Measurements from ENCODE around the gene FUT8.
A peak's percentile ranks its signal among the peaks of the same experiment; 100 is the strongest.
"Not testable (repeated sequence)": the region's sequence is repeated elsewhere in the genome, so short reads cannot be mapped to it uniquely, and the experiment has no call there.

The FUT8 gene

GRCh38 chr14:65613131-65613650 is 200.7 kb downstream of the FUT8 start:
- no peak for DNase-seq (ENCODE audit: low read depth in 4 of 4, low spot score in 1 of 4)

- DNase-seq (ENCODE audit: low read depth in 4 of 4, low spot score in 1 of 4): no peak
These were observed 206.5 kb downstream of the FUT8 start for GRCh38 chr14:65618996-65619395.

DNA sequence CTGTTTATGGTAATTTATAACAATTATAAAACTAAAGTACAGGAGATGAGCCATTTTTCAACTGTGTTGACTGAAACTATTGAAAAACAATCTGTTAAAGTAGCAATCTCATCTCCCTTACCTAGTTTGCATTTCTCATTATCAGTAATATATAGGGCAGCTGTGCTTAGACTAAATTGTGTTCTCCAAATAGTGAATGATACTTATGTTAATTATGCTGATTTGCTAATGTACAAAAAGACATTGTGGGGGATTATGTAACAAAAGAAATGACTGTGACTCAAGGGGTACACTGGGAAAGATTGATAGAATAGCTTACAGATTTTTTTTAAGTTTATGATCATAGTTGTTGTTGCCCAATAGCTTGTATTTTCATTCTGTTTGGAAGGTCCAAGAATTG is 207.7 kb downstream of the FUT8 start:
- no peak for DNase-seq (ENCODE audit: low read depth in 4 of 4, low spot score in 1 of 4)

DNA sequence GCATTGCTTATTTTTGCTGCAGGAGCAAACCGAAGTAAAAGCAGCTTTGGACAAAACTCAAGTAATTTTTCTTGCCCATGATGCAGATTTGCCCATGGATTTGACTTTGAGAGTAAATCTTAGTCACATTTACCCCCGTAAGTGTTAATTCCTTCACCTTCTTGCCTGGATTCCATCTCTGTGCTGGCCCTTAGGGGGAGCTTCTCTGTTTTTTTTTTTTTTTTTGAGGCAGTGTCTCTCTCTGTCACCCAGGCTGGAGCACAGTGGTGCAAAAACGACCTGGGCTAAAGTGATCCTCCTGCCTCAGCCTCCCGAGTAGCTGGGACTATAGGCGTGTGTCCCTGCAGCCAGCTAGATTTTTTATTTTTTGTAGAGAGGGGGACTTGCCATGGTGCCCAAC is 210.2 kb downstream of the FUT8 start:
- no peak for DNase-seq (ENCODE audit: low read depth in 4 of 4, low spot score in 1 of 4)

DNA sequence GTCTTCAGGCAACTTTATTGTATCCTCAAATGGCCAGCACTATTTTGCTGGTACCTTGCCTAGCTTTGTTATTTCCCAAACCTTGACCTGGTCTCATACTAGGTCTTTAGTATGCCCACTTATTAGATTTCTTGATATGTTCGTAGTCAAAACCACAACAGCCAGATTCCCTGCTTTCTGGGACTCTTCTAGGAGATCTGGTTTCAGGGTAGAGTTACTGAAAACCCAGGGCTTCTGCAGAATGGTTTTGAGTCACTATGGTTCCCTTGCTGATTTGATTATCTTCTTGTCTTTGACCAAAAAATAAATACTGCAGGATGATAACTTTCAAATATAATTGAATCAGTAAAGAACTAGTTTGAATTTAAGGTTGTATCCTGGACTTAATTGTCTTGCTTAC is 211.2 kb downstream of the FUT8 start:
- DNase-seq (ENCODE audit: low read depth in 4 of 4, low spot score in 1 of 4): no peak

GRCh38 chr14:65627315-65627714 is 214.8 kb downstream of the FUT8 start:
- DNase-seq (ENCODE audit: low read depth in 4 of 4, low spot score in 1 of 4): no peak

DNA sequence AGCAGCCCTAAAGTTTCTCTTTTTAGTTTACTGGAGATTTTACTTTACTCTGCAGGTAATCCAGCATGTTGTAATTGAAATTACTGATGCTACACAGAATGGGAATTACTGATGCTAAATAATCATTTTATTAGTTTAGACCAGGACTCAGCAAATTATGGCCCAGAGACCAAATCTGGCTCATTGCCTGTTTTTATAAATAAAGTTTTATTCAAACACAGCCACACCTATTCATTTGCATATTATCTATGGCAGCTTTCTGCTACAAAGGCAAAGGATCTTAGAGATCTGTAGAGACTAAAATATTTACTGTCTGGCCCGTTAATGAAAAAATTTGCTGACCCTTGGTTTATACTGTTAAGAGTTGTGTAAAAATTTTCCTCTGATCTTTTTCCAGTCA is 216.1 kb downstream of the FUT8 start:
- DNase-seq (ENCODE audit: low read depth in 4 of 4, low spot score in 1 of 4): no peak

DNA sequence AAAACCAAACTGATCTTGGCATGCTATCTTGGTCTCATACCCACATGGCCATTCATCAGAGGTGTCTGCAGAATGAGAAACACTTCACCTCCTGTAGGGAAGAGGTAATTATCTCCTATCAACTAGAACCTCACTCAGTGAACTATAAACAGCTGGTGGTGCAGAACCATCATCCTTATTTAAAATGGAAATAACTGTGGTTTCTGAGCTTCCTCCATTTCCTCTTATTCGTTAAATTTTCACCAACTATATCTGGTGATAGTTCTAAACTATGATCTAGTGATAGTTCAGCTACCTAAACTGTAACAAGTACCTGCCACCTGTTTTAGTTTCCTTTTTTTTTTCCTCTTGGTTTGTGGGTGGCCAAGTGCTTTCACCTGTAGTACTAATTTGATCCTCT is 218.5 kb downstream of the FUT8 start:
- no peak for DNase-seq (ENCODE audit: low read depth in 4 of 4, low spot score in 1 of 4)

- no peak for DNase-seq (ENCODE audit: low read depth in 4 of 4, low spot score in 1 of 4)
These were observed 220.0 kb downstream of the FUT8 start for GRCh38 chr14:65632487-65632886.

DNA sequence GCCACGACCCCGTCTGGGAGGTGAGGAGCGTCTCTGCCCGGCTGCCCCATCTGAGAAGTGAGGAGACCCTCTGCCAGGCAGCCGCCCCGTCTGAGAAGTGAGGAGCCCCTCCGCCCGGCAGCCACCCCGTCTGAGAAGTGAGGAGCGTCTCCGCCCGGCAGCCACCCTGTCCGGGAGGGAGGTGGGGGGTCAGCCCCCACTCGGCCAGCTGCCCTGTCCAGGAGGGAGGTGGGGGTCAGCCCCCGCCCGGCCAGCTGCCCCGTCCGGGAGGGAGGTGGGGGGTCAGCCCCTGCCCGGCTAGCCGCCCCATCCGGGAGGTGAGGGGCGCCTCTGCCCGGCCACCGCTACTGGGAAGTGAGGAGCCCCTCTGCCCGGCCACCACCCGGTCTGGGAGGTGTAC is 221.1 kb downstream of the FUT8 start:
- not testable (repeated sequence) for DNase-seq (ENCODE audit: low read depth in 4 of 4, low spot score in 1 of 4)

DNA sequence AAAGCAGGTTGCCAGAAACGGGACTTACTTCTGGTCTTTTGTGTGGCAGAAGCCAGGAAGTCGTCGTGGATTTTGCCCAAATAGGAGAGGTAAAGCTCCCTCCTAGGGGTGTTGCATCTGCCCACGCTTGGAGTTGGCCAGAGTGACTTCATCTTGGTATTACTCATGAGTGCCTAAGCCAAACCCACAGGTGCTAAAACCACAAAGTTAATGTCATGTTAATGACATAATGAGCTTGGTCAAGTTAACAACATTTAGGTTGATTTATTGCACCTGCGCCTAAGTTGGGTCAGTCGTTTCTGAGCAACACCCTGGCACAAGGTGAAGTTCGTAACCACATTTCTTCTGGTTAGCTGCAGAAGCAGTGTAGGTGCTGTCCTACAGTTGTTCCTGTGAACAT is 225.2 kb downstream of the FUT8 start:
- DNase-seq (ENCODE audit: low read depth in 4 of 4, low spot score in 1 of 4): peak in 1 of 4 experiments; percentile 7

- no peak for DNase-seq (ENCODE audit: low read depth in 4 of 4, low spot score in 1 of 4)
These were observed 226.7 kb downstream of the FUT8 start for GRCh38 chr14:65639216-65639615.

DNA sequence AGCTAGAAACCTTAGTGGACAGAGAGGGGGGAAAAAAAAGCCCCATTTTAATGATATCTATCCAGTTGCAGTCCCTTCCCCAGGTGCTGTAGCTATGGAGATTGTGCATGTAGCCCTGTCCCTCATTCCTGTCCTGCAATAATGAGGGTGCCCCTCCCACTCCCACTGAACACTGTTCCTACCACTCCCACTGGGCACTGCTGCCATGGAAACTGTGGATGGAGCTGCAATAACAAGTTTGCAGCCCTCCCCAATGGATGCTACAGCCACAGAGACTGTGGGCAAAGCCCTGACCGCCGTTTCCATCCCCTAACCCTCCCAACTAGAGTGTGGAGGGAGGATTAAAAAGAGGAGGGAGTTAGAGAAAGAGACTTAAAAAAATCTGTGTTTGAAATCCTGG is 238.3 kb downstream of the FUT8 start:
- no peak for DNase-seq (ENCODE audit: low read depth in 4 of 4, low spot score in 1 of 4)

GRCh38 chr14:65656554-65656953 is 244.0 kb downstream of the FUT8 start:
- no peak for DNase-seq (ENCODE audit: low read depth in 4 of 4, low spot score in 1 of 4)

DNA sequence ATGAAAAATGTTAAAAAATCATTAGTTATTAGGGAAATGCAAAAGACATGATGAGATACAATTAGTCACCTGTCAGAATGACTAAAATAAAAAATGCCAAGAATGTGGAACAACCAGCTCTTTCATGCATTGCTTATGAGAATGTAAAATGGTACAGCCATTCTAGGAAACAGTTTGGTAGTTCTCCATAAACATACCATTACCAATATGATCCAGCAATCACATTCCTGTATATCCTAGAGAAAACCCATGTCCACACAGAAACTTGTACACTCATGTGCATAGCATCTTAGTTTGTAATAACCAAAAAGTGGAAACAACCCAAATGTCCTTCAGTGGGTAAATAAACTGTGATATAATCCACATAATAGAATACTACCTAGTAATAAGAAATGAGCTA is 245.7 kb downstream of the FUT8 start:
- DNase-seq (ENCODE audit: low read depth in 4 of 4, low spot score in 1 of 4): no peak

DNA sequence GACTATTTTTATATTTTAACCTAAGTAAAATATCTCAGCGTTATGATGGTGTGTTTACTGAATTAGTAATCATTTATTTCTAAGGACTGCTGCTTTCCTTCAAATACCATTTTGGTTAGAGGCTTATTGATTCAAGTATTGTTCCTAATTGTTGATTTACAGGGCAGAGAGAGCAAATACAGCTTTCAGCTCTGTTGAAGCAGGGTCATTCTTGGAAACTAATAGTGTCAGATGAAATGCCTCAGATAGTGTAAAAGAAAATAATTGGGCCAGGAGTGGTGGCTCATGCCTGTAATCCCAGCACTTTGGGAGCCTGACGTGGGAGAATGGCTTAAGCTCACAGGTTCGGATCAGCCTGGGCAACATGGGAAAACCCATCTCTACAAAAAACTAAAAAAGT is 249.3 kb downstream of the FUT8 start:
- DNase-seq (ENCODE audit: low read depth in 4 of 4, low spot score in 1 of 4): no peak

GRCh38 chr14:65664436-65664835 is 251.9 kb downstream of the FUT8 start:
- DNase-seq (ENCODE audit: low read depth in 4 of 4, low spot score in 1 of 4): no peak

GRCh38 chr14:65676361-65677014 is 264.0 kb downstream of the FUT8 start:
- no peak for DNase-seq (ENCODE audit: low read depth in 4 of 4, low spot score in 1 of 4)

DNA sequence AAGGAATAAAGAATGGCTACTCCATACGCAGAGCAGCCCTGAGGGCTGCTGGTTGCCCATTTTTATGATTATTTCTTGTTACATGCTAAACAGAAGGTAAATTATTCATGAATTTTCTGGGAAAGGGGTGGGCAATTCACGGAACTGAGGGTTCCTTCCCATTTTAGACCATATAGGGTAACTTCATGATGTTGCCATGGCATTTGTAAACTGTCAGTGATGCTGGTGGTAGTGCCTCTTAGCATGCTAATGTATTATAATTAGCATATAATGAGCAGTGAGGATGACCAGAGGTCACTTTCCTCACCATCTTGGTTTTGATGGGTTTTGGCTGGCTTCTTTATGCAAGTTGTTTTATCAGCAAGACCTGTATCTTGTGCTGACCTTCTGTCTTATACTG is 273.0 kb downstream of the FUT8 start:
- DNase-seq (ENCODE audit: low read depth in 4 of 4, low spot score in 1 of 4): no peak

GRCh38 chr14:65686761-65687160 is 274.2 kb downstream of the FUT8 start:
- DNase-seq (ENCODE audit: low read depth in 4 of 4, low spot score in 1 of 4): no peak

- no peak for DNase-seq (ENCODE audit: low read depth in 4 of 4, low spot score in 1 of 4)
These were observed 276.5 kb downstream of the FUT8 start for GRCh38 chr14:65689070-65689469.

DNA sequence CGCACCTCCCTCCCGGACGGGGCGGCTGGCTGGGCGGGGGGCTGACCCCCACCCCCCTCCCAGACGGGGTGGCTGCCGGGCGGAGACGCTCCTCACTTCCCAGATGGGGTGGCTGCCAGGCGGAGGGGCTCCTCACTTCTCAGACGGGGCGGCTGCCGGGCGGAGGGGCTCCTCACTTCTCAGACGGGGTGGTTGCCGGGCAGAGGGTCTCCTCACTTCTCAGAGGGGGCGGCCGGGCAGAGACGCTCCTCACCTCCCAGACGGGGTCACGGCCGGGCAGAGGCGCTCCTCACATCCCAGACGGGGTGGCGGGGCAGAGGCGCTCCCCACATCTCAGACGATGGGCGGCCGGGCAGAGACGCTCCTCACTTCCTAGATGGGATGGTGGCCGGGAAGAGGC is 280.0 kb downstream of the FUT8 start:
- DNase-seq (ENCODE audit: low read depth in 4 of 4, low spot score in 1 of 4): not testable (repeated sequence)

- no peak for DNase-seq (ENCODE audit: low read depth in 4 of 4, low spot score in 1 of 4)
These were observed 284.3 kb downstream of the FUT8 start for GRCh38 chr14:65696801-65697200.
